Loucy (cell line): ENCODE measurements around the gene NAV2.
"Not testable (repeated sequence)": the region's sequence is repeated elsewhere in the genome, so short reads cannot be mapped to it uniquely, and the experiment has no call there.

Experiments used
- H2AFZ ChIP-seq: fragments of 200-600 bp; sonication (generic); 2 replicates; pipeline ENCODE4 v1.6.0; 2016; ENCODE audit warnings: antibody characterized with exemption, mild to moderate bottlenecking, low read length, moderate library complexity
- H3F3A ChIP-seq: fragments of 200-600 bp; 2 replicates; pipeline ENCODE4 v1.6.0; 2016; ENCODE audit warnings: antibody characterized with exemption, low read depth, mild to moderate bottlenecking
- H3K27me3 ChIP-seq: fragments of 200-600 bp; sonication (generic); 2 replicates; pipeline ENCODE4 v1.6.1; 2014; ENCODE audit warnings: low read length, mild to moderate bottlenecking; ENCODE audit not compliant: insufficient read depth, poor library complexity, severe bottlenecking
- H3K36me3 ChIP-seq: fragments of 200-600 bp; sonication (generic); 2 replicates; pipeline ENCODE4 v1.6.1; 2016; ENCODE audit warnings: low read length; ENCODE audit not compliant: insufficient read depth
- H3K4me1 ChIP-seq: fragments of 200-600 bp; sonication (generic); 2 replicates; pipeline ENCODE4 v1.5.1; 2014; ENCODE audit warnings: low read length, mild to moderate bottlenecking; ENCODE audit not compliant: insufficient read depth, poor library complexity, severe bottlenecking
- H3K4me2 ChIP-seq: fragments of 200-600 bp; sonication (generic); 2 replicates; pipeline ENCODE4 v1.6.0; 2014; ENCODE audit warnings: antibody characterized with exemption, low read length, low read depth, mild to moderate bottlenecking; ENCODE audit not compliant: poor library complexity, severe bottlenecking
- H3K4me3 ChIP-seq: fragments of 200-600 bp; sonication (generic); 2 replicates; pipeline ENCODE4 v1.5.1; 2014; ENCODE audit warnings: low read length, mild to moderate bottlenecking, mixed read lengths; ENCODE audit not compliant: poor library complexity, severe bottlenecking
- H3K79me2 ChIP-seq: fragments of 200-600 bp; sonication (generic); 2 replicates; pipeline ENCODE4 v1.6.1; 2014; ENCODE audit warnings: low read length; ENCODE audit not compliant: insufficient read depth
- H3K9ac ChIP-seq: fragments of 200-600 bp; sonication (generic); 2 replicates; pipeline ENCODE4 v1.6.0; 2014; ENCODE audit warnings: mild to moderate bottlenecking, low read depth, low read length, moderate library complexity; ENCODE audit not compliant: poor library complexity, severe bottlenecking
- H3K9me2 ChIP-seq: fragments of 200-600 bp; sonication (generic); replicated peaks from 2 replicates; pipeline ENCODE4 v1.6.1; 2016; ENCODE audit warnings: low read depth, low read length, mixed read lengths
- H3K9me3 ChIP-seq: fragments of 200-600 bp; sonication (generic); 2 replicates; pipeline ENCODE4 v1.6.1; 2014; ENCODE audit warnings: mild to moderate bottlenecking, antibody characterized with exemption, low read length, low read depth; ENCODE audit not compliant: insufficient read depth
- H4K20me1 ChIP-seq: fragments of 200-600 bp; sonication (generic); 2 replicates; pipeline ENCODE4 v1.6.0; 2014; ENCODE audit warnings: antibody characterized with exemption, low read length, mild to moderate bottlenecking; ENCODE audit not compliant: insufficient read depth, poor library complexity, severe bottlenecking
- CTCF ChIP-seq: fragments of 200-600 bp; sonication (generic); conservative IDR thresholded peaks from 2 replicates; pipeline ENCODE4 v1.5.1; 2014; ENCODE audit warnings: mild to moderate bottlenecking, antibody characterized with exemption, low read length
- EZH2phosphoT487 ChIP-seq: fragments of 200-600 bp; IDR thresholded peaks from 2 replicates; pipeline ENCODE4 v1.6.1; 2018; ENCODE audit warnings: antibody characterized with exemption, mild to moderate bottlenecking, moderate library complexity, borderline replicate concordance

Gene NAV2

DNA sequence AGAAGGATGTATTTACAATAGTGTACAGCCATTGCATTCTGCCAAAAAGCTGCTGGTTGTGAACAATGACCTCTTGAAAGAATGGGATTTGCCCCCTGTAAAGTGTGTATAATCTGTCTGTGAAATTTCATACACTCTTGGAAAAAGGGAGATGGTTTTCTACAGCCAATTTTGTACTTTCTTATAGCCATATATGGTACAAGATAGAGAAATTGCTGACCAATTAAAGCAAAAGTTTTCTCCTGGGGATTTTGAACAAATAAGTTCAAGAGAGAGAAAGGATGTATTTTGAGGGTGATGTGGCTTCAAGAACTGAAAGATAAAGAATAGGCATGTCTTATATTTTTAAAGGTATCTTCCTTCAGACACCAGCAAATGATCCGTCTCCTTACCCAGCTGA lies 211.0 kb downstream of the NAV2 start:
- Histone ChIP-seq H3K79me2 (no peaks in the 10 kb centered on the region), H3K4me2 (no peak overlapping the region), H3K4me1 (no peaks in the 10 kb centered on the region), H3K9me3 (no peaks in the 10 kb centered on the region), H3K9me2 (no peaks in the 10 kb centered on the region), H3K27me3 (no peaks in the 10 kb centered on the region), H2AFZ (no peak overlapping the region), H3F3A (no peaks in the 10 kb centered on the region), H3K36me3 (no peaks in the 10 kb centered on the region), H3K9ac (no peak overlapping the region), H4K20me1 (no peaks in the 10 kb centered on the region), H3K4me3 (no peak overlapping the region)
- TF ChIP-seq EZH2phosphoT487 (no peak), CTCF (no peak)

- Histone ChIP-seq H3K36me3 (no peaks in the 10 kb centered on the region), H3K9ac (no peak overlapping the region), H3K4me3 (no peak overlapping the region), H3K4me1 (no peaks in the 10 kb centered on the region), H3F3A (no peaks in the 10 kb centered on the region), H2AFZ (no peak overlapping the region), H3K79me2 (no peaks in the 10 kb centered on the region), H3K9me3 (no peaks in the 10 kb centered on the region), H4K20me1 (no peaks in the 10 kb centered on the region), H3K27me3 (no peaks in the 10 kb centered on the region), H3K4me2 (no peak overlapping the region), H3K9me2 (no peaks in the 10 kb centered on the region)
- no peak for TF ChIP-seq CTCF
- TF ChIP-seq EZH2phosphoT487 = no peak
These were observed 211.7 kb downstream of the NAV2 start for GRCh38 chr11:19924311-19924710.

- no peaks in the 10 kb centered on the region for H3K4me1 ChIP-seq
- no peak overlapping the region for H3K9ac ChIP-seq
- TF ChIP-seq CTCF (no peak), EZH2phosphoT487 (no peak)
- H3K79me2 ChIP-seq = no peaks in the 10 kb centered on the region
- no peak overlapping the region for H3K4me2 ChIP-seq
- no peaks in the 10 kb centered on the region for H3K36me3 ChIP-seq
- no peak overlapping the region for H3K4me3 ChIP-seq
- H4K20me1 ChIP-seq = no peaks in the 10 kb centered on the region
- no peak overlapping the region for H2AFZ ChIP-seq
- no peaks in the 10 kb centered on the region for H3F3A ChIP-seq
- H3K9me2 ChIP-seq = no peaks in the 10 kb centered on the region
- H3K27me3 ChIP-seq = no peaks in the 10 kb centered on the region
- no peaks in the 10 kb centered on the region for H3K9me3 ChIP-seq
These were observed 212.1 kb downstream of the NAV2 start for GRCh38 chr11:19924716-19925115.

GRCh38 chr11:19927403-19927802 lies 214.8 kb downstream of the NAV2 start:
- not testable (repeated sequence) for H3K9ac ChIP-seq, H4K20me1 ChIP-seq, H2AFZ ChIP-seq, H3K4me2 ChIP-seq, H3K36me3 ChIP-seq, H3K4me1 ChIP-seq, H3F3A ChIP-seq, H3K27me3 ChIP-seq, H3K79me2 ChIP-seq, H3K9me2 ChIP-seq, H3K4me3 ChIP-seq, H3K9me3 ChIP-seq
